HG03039 (cell line): ENCODE measurements around the gene C1QTNF12.

ENCODE experiments used
- ATAC-seq: cut with Tn5 transposase; IDR thresholded peaks from one replicate; pipeline ENCODE4 v1.9.1; 2021; ENCODE audit warnings: mild to moderate bottlenecking, moderate library complexity; ENCODE audit not compliant: unreplicated experiment

C1QTNF12 gene, protein sequence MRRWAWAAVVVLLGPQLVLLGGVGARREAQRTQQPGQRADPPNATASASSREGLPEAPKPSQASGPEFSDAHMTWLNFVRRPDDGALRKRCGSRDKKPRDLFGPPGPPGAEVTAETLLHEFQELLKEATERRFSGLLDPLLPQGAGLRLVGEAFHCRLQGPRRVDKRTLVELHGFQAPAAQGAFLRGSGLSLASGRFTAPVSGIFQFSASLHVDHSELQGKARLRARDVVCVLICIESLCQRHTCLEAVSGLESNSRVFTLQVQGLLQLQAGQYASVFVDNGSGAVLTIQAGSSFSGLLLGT

GRCh38 chr1:1246577-1247340 is at the start of gene C1QTNF12:
C1QTNF12 (minus strand) TSS chr1:1246722; CDS start chr1:1246690, 32 bp downstream.
- no peak for ATAC-seq

- ATAC-seq: no peak
These were observed 48.8 kb upstream of the C1QTNF12 start for GRCh38 chr1:1295154-1295923.

DNA sequence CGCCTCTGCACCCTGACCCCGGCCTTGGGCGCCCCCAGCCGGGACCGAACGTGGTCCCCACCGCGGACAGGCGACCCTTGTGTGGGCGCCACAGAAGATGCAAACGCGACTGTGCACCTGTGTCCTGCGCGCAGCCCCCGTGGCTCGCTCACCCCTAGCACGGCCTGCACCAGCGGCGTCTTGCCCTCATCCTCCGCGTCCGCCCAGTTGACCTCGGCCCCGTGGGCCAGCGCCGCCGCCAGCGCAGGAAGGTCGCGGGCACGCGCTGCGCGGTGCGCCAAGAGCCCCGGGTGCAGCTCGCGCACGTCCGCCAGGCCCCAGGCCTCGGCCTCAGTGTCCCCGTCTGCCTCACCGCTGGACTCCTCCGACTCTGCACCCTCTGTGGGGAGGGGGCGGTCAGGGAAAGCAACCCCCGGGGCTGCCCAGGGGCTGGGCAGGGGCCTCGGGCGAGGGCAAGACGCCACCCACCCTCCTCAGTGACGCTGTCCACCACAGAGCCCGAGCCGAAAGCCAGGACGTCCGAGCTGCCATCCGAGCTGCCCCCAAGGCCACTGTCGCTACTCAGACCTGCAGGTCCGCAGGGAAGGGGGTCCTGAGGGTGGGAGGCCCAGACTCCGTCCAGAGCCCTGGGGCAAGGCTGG is 47.8 kb upstream of the C1QTNF12 start:
- ATAC-seq: no peak

DNA sequence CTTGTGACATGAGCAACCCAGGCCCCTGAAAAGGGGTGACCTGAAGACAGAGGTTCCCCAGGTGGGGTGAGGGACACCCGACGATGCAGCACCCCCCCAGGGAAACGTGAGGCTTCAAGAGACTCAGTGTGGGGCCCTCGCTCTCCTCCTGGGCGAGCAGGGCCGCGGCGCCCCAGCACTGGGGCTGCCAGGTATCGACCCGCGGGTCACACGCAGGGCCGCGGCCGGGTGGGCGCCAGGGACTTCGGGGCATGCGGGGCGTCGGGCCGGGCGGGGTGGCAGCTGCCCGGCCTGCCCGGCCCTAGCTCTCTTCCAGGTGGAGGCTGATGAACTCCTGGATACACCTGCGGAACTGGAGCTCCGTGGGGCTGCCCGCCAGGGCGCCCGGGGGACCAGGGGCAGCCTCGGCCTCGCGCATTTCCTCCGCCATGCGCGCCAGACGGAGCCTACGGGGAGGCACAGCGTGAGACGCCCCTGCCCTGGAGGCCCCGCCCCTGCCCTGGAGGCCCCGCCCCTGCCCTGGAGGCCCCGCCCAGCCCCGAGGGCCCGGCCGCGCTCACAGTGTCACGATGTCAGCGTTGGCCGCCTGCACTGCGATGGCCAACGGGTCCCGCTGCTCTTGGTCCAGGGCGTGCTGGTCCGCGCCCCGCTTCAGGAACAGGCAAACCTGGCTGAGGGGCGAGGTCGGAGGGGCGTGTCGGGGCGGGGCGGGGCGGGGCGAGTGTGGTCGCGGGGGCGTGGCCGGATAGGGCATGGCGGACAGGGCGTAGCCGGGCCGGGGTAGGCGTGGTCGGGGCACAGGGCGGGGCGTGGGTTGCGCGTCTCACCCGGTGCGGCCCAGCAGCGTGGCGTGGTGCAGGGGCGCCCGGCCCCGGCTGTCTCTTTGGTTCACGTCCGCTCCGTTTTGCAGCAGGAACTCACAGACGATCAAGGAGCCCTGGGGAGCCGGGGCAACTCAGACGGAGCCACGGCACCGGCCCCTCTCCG is 47.0 kb upstream of the C1QTNF12 start:
- no peak for ATAC-seq

DNA sequence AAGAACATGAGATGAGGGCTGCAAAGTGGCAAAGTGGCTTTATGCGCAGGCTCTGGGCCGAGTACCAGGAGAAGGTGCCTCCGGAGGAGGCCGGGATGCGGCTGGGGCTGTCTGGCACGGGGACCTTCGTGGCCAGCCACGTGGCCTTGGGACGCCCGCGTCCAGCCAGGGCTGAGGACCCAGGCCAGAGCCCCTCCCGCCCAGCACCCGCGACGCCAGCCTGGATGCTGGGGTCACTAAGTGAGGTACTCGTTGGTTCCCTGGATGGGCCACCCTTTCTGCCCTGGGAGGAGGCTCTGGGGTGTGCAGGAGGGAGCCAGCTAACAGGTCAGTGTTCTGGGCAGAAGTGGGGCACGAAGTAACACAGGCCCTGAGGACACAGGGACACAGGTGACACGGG is 46.3 kb upstream of the C1QTNF12 start:
- no peak for ATAC-seq

- ATAC-seq: no peak
These were observed 45.9 kb upstream of the C1QTNF12 start for GRCh38 chr1:1292442-1292779.

- no peak for ATAC-seq
These were observed 45.3 kb upstream of the C1QTNF12 start for GRCh38 chr1:1291548-1292441.

GRCh38 chr1:1291023-1291528 is 44.6 kb upstream of the C1QTNF12 start:
- no peak for ATAC-seq

DNA sequence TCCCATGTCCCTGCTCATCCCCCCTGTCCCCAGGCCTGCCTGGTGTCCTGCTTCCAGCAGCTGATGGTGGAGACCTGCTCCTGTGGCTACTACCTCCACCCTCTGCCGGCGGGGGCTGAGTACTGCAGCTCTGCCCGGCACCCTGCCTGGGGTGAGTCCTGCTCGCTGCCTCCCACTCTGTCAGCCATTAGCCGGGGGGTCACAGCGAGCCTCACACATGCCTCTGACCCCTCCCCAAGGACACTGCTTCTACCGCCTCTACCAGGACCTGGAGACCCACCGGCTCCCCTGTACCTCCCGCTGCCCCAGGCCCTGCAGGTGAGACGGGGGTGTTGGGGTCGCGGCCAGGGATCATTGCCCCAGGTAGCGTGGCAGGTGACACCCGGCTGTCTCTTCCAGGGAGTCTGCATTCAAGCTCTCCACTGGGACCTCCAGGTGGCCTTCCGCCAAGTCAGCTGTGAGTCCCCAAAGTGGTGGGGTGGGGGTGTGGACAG is 43.8 kb upstream of the C1QTNF12 start:
- ATAC-seq: no peak

GRCh38 chr1:1287288-1288110 is 41.0 kb upstream of the C1QTNF12 start:
- ATAC-seq: no peak

- ATAC-seq: no peak
These were observed 40.1 kb upstream of the C1QTNF12 start for GRCh38 chr1:1286313-1287261.

GRCh38 chr1:1285611-1286311 is 39.2 kb upstream of the C1QTNF12 start:
- ATAC-seq: no peak

GRCh38 chr1:1285102-1285571 is 38.6 kb upstream of the C1QTNF12 start:
- ATAC-seq: no peak

- ATAC-seq: no peak
These were observed 37.9 kb upstream of the C1QTNF12 start for GRCh38 chr1:1284221-1285101.

DNA sequence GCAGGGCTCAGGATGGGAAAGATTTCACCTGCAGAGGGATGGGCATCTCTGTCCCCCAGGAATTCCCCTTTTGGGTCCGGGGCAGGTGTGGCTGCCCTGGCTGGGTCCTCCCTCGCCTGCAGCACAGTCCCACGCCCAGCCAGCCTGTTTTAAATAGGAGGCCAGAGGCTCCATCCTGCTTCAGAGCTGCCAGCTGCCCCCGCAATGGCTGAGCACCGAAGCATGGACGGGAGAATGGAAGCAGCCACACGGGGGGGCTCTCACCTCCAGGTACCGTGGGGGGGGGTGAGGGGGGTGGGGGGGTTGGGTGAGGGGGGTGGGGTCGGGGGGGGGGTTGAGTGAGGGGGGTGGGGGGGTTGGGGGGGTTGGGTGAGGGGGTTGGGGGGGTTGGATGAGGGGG is 37.3 kb upstream of the C1QTNF12 start:
- ATAC-seq: no peak
